Ascending aorta (tissue), 2 donors: ENCODE data around the gene LONP2. TPM values are rescaled to one million over a fixed set of nuclear protein-coding genes. Genes with fewer than 3 reads are reported as not detected.

Experiments used
- DNase-seq, 2 donors: peaks; one replicate each; pipeline ENCODE4 v3.0.0-alpha.2; 2019; ENCODE audit warnings: low spot score in 2 of 2
- H3K27ac ChIP-seq, 2 donors: fragments of 200-600 bp; sonication (generic); one replicate each; pipeline ENCODE4 v1.5.1; 2016 to 2017; ENCODE audit warnings: mild to moderate bottlenecking in 1 of 2
- H3K27me3 ChIP-seq: fragments of 200-600 bp; sonication (generic); one replicate; pipeline ENCODE4 v1.5.1; 2017
- H3K36me3 ChIP-seq, 2 donors: fragments of 200-600 bp; sonication (generic); one replicate each; pipeline ENCODE4 v1.5.1; 2016
- H3K4me1 ChIP-seq, 2 donors: fragments of 200-600 bp; sonication (generic); one replicate each; pipeline ENCODE4 v1.5.1; 2016 to 2017; ENCODE audit warnings: mild to moderate bottlenecking in 1 of 2
- H3K4me3 ChIP-seq, 2 donors: fragments of 200-600 bp; sonication (generic); one replicate each; pipeline ENCODE4 v1.5.1; 2016 to 2017; ENCODE audit warnings: mild to moderate bottlenecking in 1 of 2
- H3K9me3 ChIP-seq, 2 donors: fragments of 200-600 bp; sonication (generic); one replicate each; pipeline ENCODE4 v1.5.1; 2016
- CTCF ChIP-seq, 3 experiments: fragments of 200-600 bp in 2 of 3; fragments of 450-650 bp in 1 of 3; sonication (generic) in 2 of 3; IDR thresholded peaks; one replicate each; pipeline ENCODE4 v1.5.1; 2016 to 2019; ENCODE audit warnings: antibody characterized with exemption in 3 of 3, mild to moderate bottlenecking in 1 of 3, moderate library complexity in 1 of 3
- intact Hi-C: fragments of 100-400 bp; cut with DNase I; formaldehyde crosslinking; loops from one replicate; pipeline ENCODE4 v1.15.1; 2023
- total RNA-seq: library from RNA; depleted of rRNA; stranded (reverse); fragments of >200 nt; gene quantifications from one replicate; pipeline ENCODE4 v1.1.0, GENCODE V29; 2016

LONP2 gene
- total RNA-seq, 1 donor from 2014 or later, result 70.0 TPM

- Histone ChIP-seq H3K4me3 (no peak overlapping the region), H3K27me3 (no peaks in the 10 kb centered on the region), H3K27ac (no peak overlapping the region), H3K4me1 (no peaks in the 10 kb centered on the region), H3K36me3 (peaks cover 17 to 40% of the 10 kb centered on the region in 2 donors), H3K9me3 (no peaks in the 10 kb centered on the region)
- DNase-seq, result no peak
- no peak for TF ChIP-seq CTCF (IDR thresholded peaks at IDR 0.05)
- intact Hi-C loops, result no loop called here
Measured at GRCh38 chr16:48342591-48342990, 98.5 kb downstream of the LONP2 start.

GRCh38 chr16:48347191-48347865 lies 103.2 kb downstream of the LONP2 start:
- DNase-seq, result no peak
- TF ChIP-seq CTCF (IDR thresholded peaks at IDR 0.05), result no peak
- no peaks in the 10 kb centered on the region for H3K4me1 ChIP-seq
- no peaks in the 10 kb centered on the region for H3K27me3 ChIP-seq
- H3K27ac ChIP-seq, result no peak overlapping the region
- intact Hi-C loops, result no loop called here
- peaks cover 22 to 52% of the 10 kb centered on the region in 2 donors for H3K36me3 ChIP-seq
- H3K4me3 ChIP-seq, result no peak overlapping the region
- H3K9me3 ChIP-seq, result no peaks in the 10 kb centered on the region

GRCh38 chr16:48347980-48348379 lies 103.9 kb downstream of the LONP2 start:
- intact Hi-C loops, result no loop called here
- no peak for TF ChIP-seq CTCF (IDR thresholded peaks at IDR 0.05)
- peaks cover 26 to 51% of the 10 kb centered on the region in 2 donors for H3K36me3 ChIP-seq

GRCh38 chr16:48350736-48351135 lies 106.6 kb downstream of the LONP2 start:
- Histone ChIP-seq H3K36me3 (peaks cover 26 to 48% of the 10 kb centered on the region in 2 donors), H3K27ac (no peak overlapping the region)
- no peak for TF ChIP-seq CTCF (IDR thresholded peaks at IDR 0.05)

More at GRCh38 chr16:48347980-48348379, 103.9 kb downstream of the LONP2 start:
- no peaks in the 10 kb centered on the region for H3K9me3 ChIP-seq
- H3K4me3 ChIP-seq, result no peak overlapping the region
- no peak overlapping the region for H3K27ac ChIP-seq
- no peaks in the 10 kb centered on the region for H3K4me1 ChIP-seq
- H3K27me3 ChIP-seq, result no peaks in the 10 kb centered on the region
- DNase-seq, result no peak

GRCh38 chr16:48352648-48353390 lies 108.7 kb downstream of the LONP2 start:
- DNase-seq, result no peak
- TF ChIP-seq CTCF (IDR thresholded peaks at IDR 0.05), result no peak
- peaks cover 26 to 45% of the 10 kb centered on the region in 2 donors for H3K36me3 ChIP-seq

More at GRCh38 chr16:48350736-48351135, 106.6 kb downstream of the LONP2 start:
- Histone ChIP-seq H3K4me3 (no peak overlapping the region), H3K9me3 (no peaks in the 10 kb centered on the region), H3K4me1 (peaks cover 0 to 3% of the 10 kb centered on the region in 2 donors), H3K27me3 (no peaks in the 10 kb centered on the region)
- no peak for DNase-seq
- intact Hi-C loops, result loop anchor here (5.0 kb wide), 1 partner anchor 192 kb away; no protein-coding TSS in a partner anchor

More at GRCh38 chr16:48352648-48353390, 108.7 kb downstream of the LONP2 start:
- Histone ChIP-seq H3K4me1 (peaks cover 0 to 3% of the 10 kb centered on the region in 2 donors), H3K4me3 (no peak overlapping the region), H3K27ac (no peak overlapping the region), H3K27me3 (no peaks in the 10 kb centered on the region), H3K9me3 (no peaks in the 10 kb centered on the region)
- intact Hi-C loops, result loop anchor here (2.0 to 5.0 kb wide), 2 partner anchors 189 to 270 kb away; no protein-coding TSS in a partner anchor
